A673 (cell line): ENCODE results near the gene PATJ. TPM values are rescaled to one million over a fixed set of nuclear protein-coding genes. Genes with fewer than 3 reads are reported as not detected.
"Not testable (repeated sequence)": the region's sequence is repeated elsewhere in the genome, so short reads cannot be mapped to it uniquely, and the experiment has no call there.

Experiments used
- BruUV-seq: library from RNA; stranded (reverse); fragments of 400-500 nt; replicated peaks from 2 replicates; lab custom pipeline; 2021; lab: Mats Ljungman, UMichigan
- CTCF ChIA-PET: fragments of 300-600 bp; sonication (Branson Sonifier 250); formaldehyde crosslinking; loops from one replicate; lab custom pipeline; 2022; ENCODE audit warnings: antibody characterized with exemption; lab: Charles Lee
- POLR2A ChIA-PET: fragments of 300-600 bp; sonication (Branson Sonifier 250); formaldehyde crosslinking; loops from one replicate; lab custom pipeline; 2022; ENCODE audit warnings: antibody characterized with exemption; ENCODE audit not compliant: low non-redundant PET; lab: Charles Lee
- DNase-seq: peaks from one replicate; pipeline ENCODE4 v3.0.0-alpha.2; 2015; ENCODE audit warnings: low spot score
- H3K27ac ChIP-seq: fragments of 200-600 bp; sonication (generic); 2 replicates; pipeline ENCODE4 v1.5.1; 2016; ENCODE audit warnings: mixed run types, low read depth, mild to moderate bottlenecking, mixed read lengths, antibody characterized with exemption, low read length; ENCODE audit not compliant: poor library complexity, severe bottlenecking
- H3K27me3 ChIP-seq: fragments of 200-600 bp; sonication (generic); replicated peaks from 2 replicates; pipeline ENCODE4 v1.6.1; 2017; ENCODE audit warnings: mixed run types, low read depth, mild to moderate bottlenecking, mixed read lengths, antibody characterized with exemption, low read length; ENCODE audit not compliant: insufficient read depth, poor library complexity
- H3K36me3 ChIP-seq: fragments of 200-600 bp; sonication (generic); 2 replicates; pipeline ENCODE4 v1.6.1; 2016; ENCODE audit warnings: mixed run types, mild to moderate bottlenecking, mixed read lengths, antibody characterized with exemption, low read length; ENCODE audit not compliant: insufficient read depth, poor library complexity, severe bottlenecking
- H3K4me1 ChIP-seq: fragments of 200-600 bp; sonication (generic); 2 replicates; pipeline ENCODE4 v1.6.1; 2017; ENCODE audit warnings: mixed run types, mild to moderate bottlenecking, mixed read lengths, antibody characterized with exemption, low read length; ENCODE audit not compliant: insufficient read depth, poor library complexity, severe bottlenecking
- H3K4me3 ChIP-seq: fragments of 200-600 bp; sonication (generic); 2 replicates; pipeline ENCODE4 v1.5.1; 2016; ENCODE audit warnings: low read depth, mixed run types, mild to moderate bottlenecking, mixed read lengths, low read length; ENCODE audit not compliant: poor library complexity, severe bottlenecking
- H3K9me3 ChIP-seq: fragments of 200-600 bp; sonication (generic); 2 replicates; pipeline ENCODE4 v1.6.1; 2016; ENCODE audit warnings: mixed run types, low read depth, mild to moderate bottlenecking, mixed read lengths, antibody characterized with exemption, low read length; ENCODE audit not compliant: poor library complexity, severe bottlenecking
- EZH2 ChIP-seq: fragments of 200-600 bp; sonication (generic); IDR thresholded peaks from 2 replicates; pipeline ENCODE4 v1.6.1; 2017; ENCODE audit warnings: borderline replicate concordance, low read depth, mild to moderate bottlenecking, mixed read lengths, antibody characterized with exemption, low read length; ENCODE audit not compliant: poor library complexity, severe bottlenecking
- intact Hi-C: fragments of 100-400 bp; cut with micrococcal nuclease; formaldehyde crosslinking; loops from one replicate; pipeline ENCODE4 v1.10.0; 2022; ENCODE audit not compliant: unreplicated experiment
- total RNA-seq: library from RNA; stranded (reverse); gene quantifications from 2 replicates; pipeline ENCODE4 v1.2.3, GENCODE V29; 2021
- TF ChIP-seq, protein P1 (sequence below): fragments of 300-800, 200-600 bp; sonication (generic); conservative IDR thresholded peaks from 2 replicates; pipeline ENCODE4 v1.5.1; 2017; ENCODE audit warnings: low read depth, mild to moderate bottlenecking, antibody characterized with exemption, low read length, moderate library complexity, mixed read lengths

The PATJ gene
- total RNA-seq, 1 experiment from 2014 or later: 6.6 TPM

DNA sequence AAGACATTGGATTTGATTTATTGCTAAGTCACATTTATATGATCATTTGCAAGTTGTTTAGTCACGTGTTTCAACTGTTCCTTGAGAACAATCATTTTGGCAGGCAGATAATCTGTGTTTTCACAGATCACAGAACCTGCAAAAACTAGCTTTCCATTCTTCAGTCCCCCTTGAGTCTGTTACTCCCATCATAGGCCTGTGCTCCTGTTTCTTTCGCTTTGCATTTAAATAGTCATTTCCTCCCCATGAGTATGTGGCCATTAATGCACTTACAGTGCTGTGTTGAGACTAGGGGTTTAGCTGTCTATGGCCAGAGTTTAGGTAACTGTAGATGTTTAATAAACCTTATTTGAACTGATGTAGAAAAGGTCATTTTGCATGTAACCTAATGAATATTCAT, 214.5 kb downstream of the PATJ start:
- H3K9me3 ChIP-seq: no peaks in the 10 kb centered on the region
- POLR2A ChIA-PET: no interaction called here
- peaks cover 37% of the 10 kb centered on the region for H3K4me1 ChIP-seq
- no TSS peak for BruUV-seq
- peak; percentile 57 for DNase-seq
- no peak overlapping the region for H3K27ac ChIP-seq
- CTCF ChIA-PET: no interaction called here
- H3K4me3 ChIP-seq: no peak overlapping the region
- intact Hi-C loops: loop anchor here (10.0 kb wide), 2 partner anchors 118 to 478 kb away; partner anchors contain the start of gene USP1
- no peaks in the 10 kb centered on the region for H3K27me3 ChIP-seq
- H3K36me3 ChIP-seq: no peaks in the 10 kb centered on the region
- TF ChIP-seq, protein P1, sequence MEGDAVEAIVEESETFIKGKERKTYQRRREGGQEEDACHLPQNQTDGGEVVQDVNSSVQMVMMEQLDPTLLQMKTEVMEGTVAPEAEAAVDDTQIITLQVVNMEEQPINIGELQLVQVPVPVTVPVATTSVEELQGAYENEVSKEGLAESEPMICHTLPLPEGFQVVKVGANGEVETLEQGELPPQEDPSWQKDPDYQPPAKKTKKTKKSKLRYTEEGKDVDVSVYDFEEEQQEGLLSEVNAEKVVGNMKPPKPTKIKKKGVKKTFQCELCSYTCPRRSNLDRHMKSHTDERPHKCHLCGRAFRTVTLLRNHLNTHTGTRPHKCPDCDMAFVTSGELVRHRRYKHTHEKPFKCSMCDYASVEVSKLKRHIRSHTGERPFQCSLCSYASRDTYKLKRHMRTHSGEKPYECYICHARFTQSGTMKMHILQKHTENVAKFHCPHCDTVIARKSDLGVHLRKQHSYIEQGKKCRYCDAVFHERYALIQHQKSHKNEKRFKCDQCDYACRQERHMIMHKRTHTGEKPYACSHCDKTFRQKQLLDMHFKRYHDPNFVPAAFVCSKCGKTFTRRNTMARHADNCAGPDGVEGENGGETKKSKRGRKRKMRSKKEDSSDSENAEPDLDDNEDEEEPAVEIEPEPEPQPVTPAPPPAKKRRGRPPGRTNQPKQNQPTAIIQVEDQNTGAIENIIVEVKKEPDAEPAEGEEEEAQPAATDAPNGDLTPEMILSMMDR: no peak
- no peak for TF ChIP-seq EZH2

DNA sequence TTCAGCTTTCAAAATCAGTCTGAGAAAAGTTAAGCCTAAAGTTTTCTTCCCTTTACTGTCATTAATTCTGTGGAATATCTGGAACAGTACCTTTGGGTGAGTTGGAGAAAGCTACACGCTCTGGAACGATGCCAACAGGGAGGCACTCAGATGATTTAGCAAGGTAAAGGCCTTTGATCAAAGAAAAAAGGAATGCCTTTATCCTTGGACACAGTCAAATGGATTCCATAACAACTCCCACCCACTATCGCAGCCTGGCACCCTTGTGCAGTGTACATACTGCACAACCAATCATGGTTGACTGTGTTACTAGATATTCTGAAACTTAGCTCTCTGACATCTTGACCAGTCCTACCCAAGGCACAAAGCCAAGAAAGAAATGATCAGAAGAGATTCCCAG, 218.7 kb downstream of the PATJ start:
- Histone ChIP-seq H3K27me3 (no peaks in the 10 kb centered on the region), H3K9me3 (no peaks in the 10 kb centered on the region), H3K27ac (no peak overlapping the region), H3K36me3 (no peaks in the 10 kb centered on the region), H3K4me1 (peaks cover 11% of the 10 kb centered on the region), H3K4me3 (no peak overlapping the region)
- POLR2A ChIA-PET: no interaction called here
- CTCF ChIA-PET: no interaction called here
- no TSS peak for BruUV-seq
- no peak for DNase-seq
- intact Hi-C loops: no loop called here
- TF ChIP-seq, protein P1: no peak
- TF ChIP-seq EZH2: no peak

DNA sequence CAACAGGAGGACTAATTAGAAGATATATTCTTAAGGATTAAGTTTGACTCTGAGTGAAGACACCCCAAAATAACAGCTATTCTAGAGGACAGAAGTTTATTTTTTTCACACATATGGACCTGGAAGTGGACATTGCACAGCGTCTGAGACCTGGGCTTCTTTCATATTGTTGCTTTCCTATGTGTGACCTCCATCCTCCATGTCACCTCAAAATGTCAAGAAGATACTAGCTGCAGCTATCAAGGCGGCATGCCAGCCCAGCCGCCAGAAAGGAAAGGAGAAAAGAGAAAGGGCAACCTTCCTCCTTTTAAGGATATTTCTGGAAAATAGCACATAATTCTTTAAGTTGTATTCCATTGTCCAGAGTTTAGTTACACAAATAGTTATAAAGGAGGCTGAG, 220.4 kb downstream of the PATJ start:
- Histone ChIP-seq H3K27ac (no peak overlapping the region), H3K9me3 (no peaks in the 10 kb centered on the region), H3K4me3 (no peak overlapping the region), H3K27me3 (no peaks in the 10 kb centered on the region), H3K36me3 (no peaks in the 10 kb centered on the region), H3K4me1 (no peaks in the 10 kb centered on the region)
- POLR2A ChIA-PET: no interaction called here
- BruUV-seq: no TSS peak
- TF ChIP-seq, protein P1: no peak
- TF ChIP-seq EZH2: no peak
- CTCF ChIA-PET: no interaction called here
- intact Hi-C loops: no loop called here
- DNase-seq: no peak

DNA sequence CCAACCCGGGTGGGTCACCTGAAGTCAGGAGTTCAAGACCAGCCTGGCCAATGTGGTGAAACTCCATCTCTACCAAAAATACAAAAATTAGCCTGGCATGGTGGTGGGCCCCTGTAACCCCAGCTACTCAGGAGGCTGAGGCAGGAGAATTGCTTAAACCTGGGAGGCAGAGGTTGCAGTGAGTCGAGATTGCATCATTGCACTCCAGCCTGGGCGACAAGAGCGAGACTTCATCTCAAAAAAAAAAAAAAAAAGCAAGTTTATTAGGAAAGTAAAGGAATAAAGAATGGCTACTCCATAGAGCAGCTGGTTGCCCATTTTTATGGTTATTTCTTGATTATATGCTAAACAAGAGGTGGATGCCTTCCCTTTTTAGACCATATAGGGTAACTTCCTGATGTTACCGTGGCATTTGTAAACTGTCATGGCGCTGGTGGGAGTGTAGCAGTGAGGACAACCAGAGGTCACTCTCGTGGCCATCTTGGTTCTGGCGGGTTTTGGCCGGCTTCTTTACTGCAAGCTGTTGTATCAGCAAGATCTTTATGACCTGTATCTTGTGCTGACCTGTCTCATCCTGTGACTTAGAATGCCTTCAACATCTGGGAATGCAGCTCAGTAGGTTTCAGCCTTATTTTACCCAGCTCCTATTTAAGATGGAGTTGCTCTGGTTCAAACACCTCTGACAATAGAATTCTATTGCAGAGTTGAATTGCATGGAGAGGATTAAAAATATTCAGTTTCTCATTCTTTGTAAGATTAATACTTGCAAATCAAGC, 224.4 kb downstream of the PATJ start:
- H3K27ac ChIP-seq, CTCF ChIA-PET, H3K4me3 ChIP-seq, H3K4me1 ChIP-seq, BruUV-seq, H3K27me3 ChIP-seq, H3K36me3 ChIP-seq, intact Hi-C loops, DNase-seq, H3K9me3 ChIP-seq, POLR2A ChIA-PET: not testable (repeated sequence)
